ENCODE measurements around the gene GNB1. TPM values are rescaled to one million over a fixed set of nuclear protein-coding genes. Genes with fewer than 3 reads are reported as not detected.

Gene GNB1
- total RNA-seq, 1 donor from 2014 or later = 257 TPM

GRCh38 chr1:1778663-1779319, 112.1 kb downstream of the GNB1 start:
- no peak for DNase-seq (ENCODE audit: low read depth)
- TF ChIP-seq CTCF (IDR thresholded peaks at IDR 0.05; ENCODE audit: insufficient read depth, low read length, poor library complexity, severe bottlenecking) = peak; percentile 32
- peak overlapping the region; percentile 94 for H3K4me3 ChIP-seq (ENCODE audit: low read depth, low read length)
- no peaks in the 10 kb centered on the region for H3K27me3 ChIP-seq (ENCODE audit: control insufficient read depth, insufficient read depth, low read length)
- no peaks in the 10 kb centered on the region for H3K36me3 ChIP-seq (ENCODE audit: control insufficient read depth, insufficient read depth, low read length)

GRCh38 chr1:1777950-1778662, 112.8 kb downstream of the GNB1 start, which contains the start of gene NADK:
Gene NADK, minus strand, starts transcription at chr1:1778470. Its CDS starts 13,064 bp downstream, at chr1:1765406.
- Histone ChIP-seq H3K27me3 (ENCODE audit: control insufficient read depth, insufficient read depth, low read length) (no peaks in the 10 kb centered on the region), H3K4me3 (ENCODE audit: low read depth, low read length) (peak within 1 kb of the TSS; percentile 94), H3K36me3 (ENCODE audit: control insufficient read depth, insufficient read depth, low read length) (no peaks in the 10 kb centered on the region)
- DNase-seq (ENCODE audit: low read depth) = no peak
- no peak for TF ChIP-seq CTCF (IDR thresholded peaks at IDR 0.05; ENCODE audit: insufficient read depth, low read length, poor library complexity, severe bottlenecking)

- no peak for TF ChIP-seq CTCF (IDR thresholded peaks at IDR 0.05; ENCODE audit: insufficient read depth, low read length, poor library complexity, severe bottlenecking)
- no peaks in the 10 kb centered on the region for H3K27me3 ChIP-seq (ENCODE audit: control insufficient read depth, insufficient read depth, low read length)
- H3K36me3 ChIP-seq (ENCODE audit: control insufficient read depth, insufficient read depth, low read length) = no peaks in the 10 kb centered on the region
- H3K4me3 ChIP-seq (ENCODE audit: low read depth, low read length) = peak overlapping the region; percentile 94
- DNase-seq (ENCODE audit: low read depth) = no peak
Observed at GRCh38 chr1:1777583-1777899, 113.3 kb downstream of the GNB1 start.

GRCh38 chr1:1776672-1777582, 114.0 kb downstream of the GNB1 start:
- TF ChIP-seq CTCF (IDR thresholded peaks at IDR 0.05; ENCODE audit: insufficient read depth, low read length, poor library complexity, severe bottlenecking) = no peak
- no peaks in the 10 kb centered on the region for H3K27me3 ChIP-seq (ENCODE audit: control insufficient read depth, insufficient read depth, low read length)
- no peak for DNase-seq (ENCODE audit: low read depth)
- H3K4me3 ChIP-seq (ENCODE audit: low read depth, low read length) = peak overlapping the region; percentile 94
- no peaks in the 10 kb centered on the region for H3K36me3 ChIP-seq (ENCODE audit: control insufficient read depth, insufficient read depth, low read length)

- no peak overlapping the region for H3K4me3 ChIP-seq (ENCODE audit: low read depth, low read length)
Observed at GRCh38 chr1:1775327-1776226, 115.3 kb downstream of the GNB1 start.

More at GRCh38 chr1:1775327-1776226, 115.3 kb downstream of the GNB1 start:
- no peak for DNase-seq (ENCODE audit: low read depth)
- no peak for TF ChIP-seq CTCF (IDR thresholded peaks at IDR 0.05; ENCODE audit: insufficient read depth, low read length, poor library complexity, severe bottlenecking)
- Histone ChIP-seq H3K36me3 (ENCODE audit: control insufficient read depth, insufficient read depth, low read length) (no peaks in the 10 kb centered on the region), H3K27me3 (ENCODE audit: control insufficient read depth, insufficient read depth, low read length) (no peaks in the 10 kb centered on the region)

Measured in kidney epithelial cell (primary cell).